Raji (cell line): ENCODE data around the gene PAK2.

Experiments
- POLR2A ChIP-seq: IDR thresholded peaks from 2 replicates; pipeline ENCODE4 v1.6.1; 2011; ENCODE audit warnings: low read depth, low read length, control low read depth; ENCODE audit not compliant: insufficient read depth

The PAK2 gene

DNA sequence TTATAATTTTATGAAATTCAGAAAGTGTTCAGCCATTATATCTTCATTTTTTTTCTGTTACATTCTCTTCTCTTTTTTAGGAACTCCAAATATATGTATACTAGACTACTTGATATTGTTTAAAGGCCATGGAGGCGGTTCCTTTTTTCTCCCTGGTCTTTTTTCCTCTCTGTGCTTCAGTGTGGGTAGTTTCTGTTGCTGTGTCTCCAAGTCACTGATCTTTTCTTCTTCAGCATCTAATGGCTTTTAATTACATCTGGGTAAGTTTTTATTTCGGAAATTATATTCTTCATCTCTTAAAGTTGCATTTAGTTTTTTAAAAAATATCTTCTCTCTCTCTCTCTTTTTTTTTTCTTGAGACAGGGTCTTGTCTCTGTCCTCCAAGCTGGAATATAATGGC, 18.6 kb upstream of the PAK2 start:
- no peak for TF ChIP-seq POLR2A

DNA sequence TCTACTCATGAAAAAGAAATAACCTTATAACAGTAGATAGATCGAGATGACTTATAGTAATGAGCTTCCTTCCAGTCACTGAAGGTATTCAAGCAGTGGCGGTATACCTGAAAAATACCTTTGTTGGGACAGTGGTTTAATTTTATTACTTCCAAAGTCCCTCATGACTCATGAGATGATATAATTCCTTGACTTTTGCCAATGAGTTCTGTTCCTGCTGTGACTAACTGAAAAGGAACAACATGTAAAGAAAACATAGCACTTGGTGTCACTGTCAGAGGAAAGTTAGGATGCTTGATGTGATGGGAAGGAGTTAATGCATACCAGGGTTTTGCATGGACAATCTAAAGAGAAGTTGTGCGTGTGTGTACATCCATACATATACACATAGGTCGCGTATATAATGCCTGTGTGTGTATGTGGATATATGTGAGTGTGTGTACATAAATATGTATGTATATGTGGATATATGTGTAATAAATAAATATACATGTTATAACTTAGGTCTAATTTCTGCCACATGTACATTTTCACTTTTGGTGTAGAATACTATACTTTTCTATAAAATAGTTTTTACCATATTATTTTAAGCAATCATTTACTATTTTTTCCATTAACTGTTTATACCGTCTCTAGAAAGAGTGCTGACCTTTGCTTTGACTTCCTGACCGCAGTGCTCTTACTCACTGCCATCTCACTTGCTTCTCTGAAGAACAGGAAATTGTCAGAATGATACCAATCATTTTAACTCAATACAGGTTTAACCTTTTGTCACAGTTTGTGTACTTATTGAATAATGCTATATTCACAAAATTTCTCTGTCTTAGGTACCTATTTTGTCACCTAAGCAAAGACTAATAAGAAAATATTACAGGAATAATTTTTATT, 12.6 kb upstream of the PAK2 start:
- no peak for TF ChIP-seq POLR2A

DNA sequence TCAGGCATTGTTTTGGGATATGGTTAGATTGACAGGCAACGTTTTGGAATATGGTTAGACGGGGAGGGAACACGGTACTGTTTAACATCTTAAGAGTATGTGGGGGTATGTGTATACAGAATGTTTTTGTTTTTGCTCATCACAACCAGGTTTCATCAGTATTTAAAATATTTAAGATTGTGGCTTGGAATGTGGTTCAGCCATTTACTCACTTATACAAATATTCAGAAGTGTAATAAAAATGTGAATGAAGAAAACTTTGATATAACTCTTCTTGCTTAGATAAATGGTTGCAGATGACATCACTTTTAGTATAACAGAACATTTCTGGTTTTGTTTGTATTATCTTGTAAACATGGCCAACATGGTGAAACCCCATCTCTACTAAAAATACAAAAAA, 3.9 kb upstream of the PAK2 start:
- no peak for TF ChIP-seq POLR2A

DNA sequence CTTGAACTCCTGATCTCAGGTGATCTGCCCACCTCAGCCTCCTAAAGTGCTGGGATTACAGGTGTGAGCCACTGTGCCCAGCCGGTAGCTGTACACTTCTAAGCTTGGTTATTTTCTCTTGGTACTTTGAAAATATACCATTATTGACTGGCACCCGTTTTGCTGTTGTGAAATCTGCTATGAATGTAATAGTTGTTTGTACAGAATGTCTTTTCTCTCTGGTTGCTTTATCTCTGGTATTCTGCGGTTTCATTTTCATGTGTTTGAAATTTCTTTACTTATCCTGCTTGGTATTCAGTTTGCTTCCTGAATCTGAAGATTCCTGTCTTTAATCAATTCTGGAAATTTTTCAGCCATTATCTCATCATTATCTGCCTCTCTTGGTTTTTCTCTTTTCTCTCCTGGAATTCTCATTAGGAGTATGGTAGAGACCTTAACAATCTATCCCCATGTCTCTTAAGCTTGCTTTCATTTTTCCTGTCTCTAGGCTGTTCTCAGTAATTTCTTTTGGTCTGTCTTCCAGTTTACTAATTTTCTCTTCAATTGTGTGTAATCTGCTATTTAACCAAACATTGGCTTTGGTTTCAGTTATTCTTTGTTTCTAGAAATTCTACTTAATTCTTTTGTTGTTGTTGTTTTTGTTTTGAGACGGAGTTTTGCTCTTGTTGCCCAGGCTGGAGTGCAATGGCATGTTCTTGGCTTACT, 2.8 kb upstream of the PAK2 start:
- TF ChIP-seq POLR2A: no peak

DNA sequence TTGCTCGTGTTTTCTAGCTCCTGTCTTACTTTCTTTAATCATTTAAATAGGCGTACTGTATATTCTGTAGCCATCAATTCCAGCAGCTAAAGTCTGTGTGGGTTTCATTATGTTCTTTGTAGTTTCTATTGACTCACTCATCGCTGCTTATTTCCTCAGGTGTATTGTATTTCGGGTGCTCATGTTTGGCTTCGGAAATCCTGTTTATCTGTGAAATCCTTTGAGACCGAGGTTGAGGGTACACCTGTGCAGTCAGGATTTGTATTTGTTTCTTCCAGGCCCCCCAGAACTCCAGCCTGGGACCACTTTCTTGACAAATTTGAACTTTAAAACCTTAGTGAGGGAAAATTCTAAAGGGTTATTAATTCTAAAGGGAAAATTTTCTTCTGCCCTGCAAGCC, 2.0 kb upstream of the PAK2 start:
- TF ChIP-seq POLR2A: no peak

DNA sequence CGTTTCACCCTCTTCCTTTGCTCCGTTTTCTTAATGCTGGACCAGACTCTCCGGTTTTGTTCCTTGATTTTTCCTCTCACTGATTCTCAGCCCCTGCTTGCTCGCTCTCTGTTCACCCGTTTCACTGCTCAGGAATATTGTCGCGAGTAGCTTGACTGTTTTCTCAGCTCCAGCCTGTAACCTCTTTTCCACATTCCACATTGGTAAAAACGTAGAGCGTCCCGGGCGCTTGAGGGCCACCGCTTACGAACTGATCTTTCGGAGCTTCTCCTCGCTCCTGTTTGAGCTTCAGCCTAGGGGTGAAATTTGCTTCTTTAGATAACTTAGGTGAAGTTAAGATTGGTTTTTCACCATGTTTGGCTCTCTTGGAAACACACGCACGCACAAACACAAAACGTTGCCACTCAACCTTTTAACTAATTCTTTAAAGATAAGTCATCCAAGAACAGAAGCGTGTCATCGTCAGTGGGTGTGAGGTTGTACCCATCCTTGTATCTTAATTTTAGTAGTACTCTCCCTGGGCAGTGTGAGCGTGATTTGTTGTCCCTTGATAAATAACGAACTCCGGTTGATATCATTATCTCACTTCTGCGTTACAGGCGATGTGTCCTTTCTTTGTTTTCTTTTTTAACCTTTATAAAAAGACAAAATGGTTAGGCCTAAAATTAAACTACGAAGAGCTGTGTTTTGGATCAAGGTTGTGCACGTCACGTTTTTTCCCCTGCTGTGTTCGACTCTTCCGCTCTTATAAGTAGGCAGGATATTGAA, 1.0 kb downstream of the PAK2 start:
- TF ChIP-seq POLR2A: no peak

DNA sequence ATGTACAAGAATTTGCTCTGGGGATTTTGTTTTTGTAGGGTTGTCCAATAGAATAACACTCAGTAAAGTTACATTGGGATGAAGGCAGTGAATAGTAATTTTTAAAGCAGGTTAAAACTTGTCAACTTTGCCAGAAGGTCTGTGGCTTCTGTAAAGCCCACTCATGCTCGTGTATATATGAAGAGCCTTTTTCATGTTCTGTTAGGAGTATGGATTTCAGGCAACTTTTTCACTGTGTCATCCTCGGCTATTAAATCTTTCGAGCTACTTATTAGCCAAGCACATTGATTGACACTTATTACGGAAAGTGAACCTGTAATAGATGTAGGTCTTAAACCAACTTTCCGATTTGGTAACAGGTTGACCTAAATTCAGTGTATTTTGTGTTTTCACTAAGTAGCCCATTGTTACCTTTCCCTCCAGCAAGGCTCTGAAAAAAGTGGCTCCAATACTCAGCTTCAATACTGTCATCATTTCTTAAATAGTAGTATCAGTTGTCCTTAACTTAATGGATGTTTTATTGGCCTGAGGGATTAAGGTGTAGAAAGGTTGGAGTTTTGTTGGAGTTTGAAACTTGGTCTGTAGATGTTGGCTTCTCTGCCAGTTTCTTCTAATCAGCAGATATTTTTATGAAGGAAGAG, 1.7 kb downstream of the PAK2 start:
- TF ChIP-seq POLR2A: no peak

DNA sequence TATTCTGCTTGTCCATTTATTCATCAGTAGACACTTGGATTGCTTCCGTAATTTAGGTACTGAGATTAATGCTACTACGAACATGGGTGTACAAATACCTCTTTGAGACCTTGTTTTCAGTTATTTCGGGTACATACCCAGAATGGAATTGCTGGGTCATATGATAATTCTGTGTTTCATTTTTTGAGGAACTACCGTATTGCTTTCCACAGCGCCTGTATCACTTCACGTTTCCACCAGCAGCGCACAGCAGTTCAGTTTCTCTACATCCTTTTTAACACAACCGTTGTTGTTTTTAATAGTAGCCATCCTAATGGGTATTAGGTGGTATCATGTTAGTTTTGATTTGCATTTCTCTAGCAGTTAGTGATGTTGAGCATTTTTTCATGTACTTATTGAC, 9.5 kb downstream of the PAK2 start:
- no peak for TF ChIP-seq POLR2A

DNA sequence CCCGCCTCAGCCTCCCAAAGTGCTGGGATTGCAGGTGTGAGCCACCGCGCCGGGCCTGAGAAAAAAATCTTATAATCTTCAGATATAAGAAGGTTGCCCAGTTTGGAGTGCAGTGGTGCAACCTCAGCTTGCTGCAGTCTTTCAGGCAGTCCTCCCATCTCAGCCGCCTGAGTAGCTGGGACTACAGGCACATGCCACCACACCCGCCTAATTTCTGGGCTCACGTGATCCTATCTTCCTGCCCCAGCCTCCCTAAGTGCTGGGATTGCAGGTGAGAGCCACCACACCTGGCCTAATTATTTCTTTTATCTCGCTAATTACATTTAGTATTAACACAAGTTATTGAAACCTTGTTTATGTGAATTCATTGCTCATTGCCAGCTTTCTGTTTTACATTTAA, 13.5 kb downstream of the PAK2 start:
- no peak for TF ChIP-seq POLR2A

DNA sequence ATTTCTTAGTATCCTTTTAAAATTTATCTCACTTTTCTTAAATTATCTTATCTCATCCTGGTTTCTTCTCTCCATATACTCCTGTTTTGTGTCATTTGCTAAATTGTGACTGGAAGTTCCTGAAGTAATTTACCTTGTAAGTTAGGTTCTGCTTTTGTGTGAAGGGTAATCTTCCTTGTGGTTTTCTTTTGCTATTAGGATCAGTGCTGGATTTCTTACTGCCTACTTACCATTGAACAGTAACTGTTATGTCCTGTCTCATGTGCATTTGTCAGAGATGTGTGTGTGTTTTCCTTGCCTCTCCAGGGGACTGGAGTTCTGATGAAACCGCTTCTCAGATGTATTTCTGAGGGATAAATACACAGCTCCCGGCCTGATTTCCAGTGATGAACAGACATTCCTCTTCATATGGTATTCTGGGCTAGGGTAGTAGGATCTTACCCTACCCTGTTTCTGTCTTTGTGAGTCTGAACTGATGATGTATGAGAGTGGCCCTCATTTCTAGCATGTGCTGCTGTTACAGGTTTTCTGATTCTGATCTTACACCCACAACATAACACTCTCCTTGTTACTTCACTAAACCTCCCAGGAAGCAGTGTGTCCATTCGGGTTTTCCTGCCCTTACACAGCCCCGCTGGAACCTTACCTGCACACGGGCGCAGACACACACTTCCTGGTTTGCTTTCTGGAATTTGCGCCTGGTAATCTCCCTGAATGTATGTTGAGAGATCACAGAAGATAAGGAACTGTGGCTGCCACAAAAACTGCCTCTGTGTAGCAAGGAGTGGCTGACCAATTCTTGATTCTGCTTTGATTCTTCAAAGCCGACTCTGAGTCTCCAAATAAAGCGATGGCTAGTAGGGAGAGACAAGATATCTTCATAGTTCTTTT, 14.7 kb downstream of the PAK2 start:
- no peak for TF ChIP-seq POLR2A

DNA sequence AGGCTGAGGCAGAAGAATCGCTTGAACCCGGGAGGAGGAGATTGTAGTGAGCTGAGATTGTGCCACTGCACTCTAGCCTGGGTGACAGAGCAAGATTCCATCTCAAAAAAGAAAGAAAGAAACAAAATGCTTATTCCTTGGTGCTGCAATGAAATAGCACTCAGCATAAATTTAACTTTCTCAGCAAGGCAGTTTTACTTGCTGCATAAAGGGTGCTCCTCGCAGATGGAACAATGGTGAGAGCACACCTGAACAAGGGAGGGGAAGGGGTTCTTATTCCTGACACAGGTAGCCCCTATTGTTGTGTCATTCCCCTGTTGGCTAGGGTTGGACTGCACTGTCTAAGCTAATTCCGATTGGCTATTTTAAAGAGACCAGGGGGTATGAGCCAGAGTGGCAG, 17.1 kb downstream of the PAK2 start:
- TF ChIP-seq POLR2A: no peak

DNA sequence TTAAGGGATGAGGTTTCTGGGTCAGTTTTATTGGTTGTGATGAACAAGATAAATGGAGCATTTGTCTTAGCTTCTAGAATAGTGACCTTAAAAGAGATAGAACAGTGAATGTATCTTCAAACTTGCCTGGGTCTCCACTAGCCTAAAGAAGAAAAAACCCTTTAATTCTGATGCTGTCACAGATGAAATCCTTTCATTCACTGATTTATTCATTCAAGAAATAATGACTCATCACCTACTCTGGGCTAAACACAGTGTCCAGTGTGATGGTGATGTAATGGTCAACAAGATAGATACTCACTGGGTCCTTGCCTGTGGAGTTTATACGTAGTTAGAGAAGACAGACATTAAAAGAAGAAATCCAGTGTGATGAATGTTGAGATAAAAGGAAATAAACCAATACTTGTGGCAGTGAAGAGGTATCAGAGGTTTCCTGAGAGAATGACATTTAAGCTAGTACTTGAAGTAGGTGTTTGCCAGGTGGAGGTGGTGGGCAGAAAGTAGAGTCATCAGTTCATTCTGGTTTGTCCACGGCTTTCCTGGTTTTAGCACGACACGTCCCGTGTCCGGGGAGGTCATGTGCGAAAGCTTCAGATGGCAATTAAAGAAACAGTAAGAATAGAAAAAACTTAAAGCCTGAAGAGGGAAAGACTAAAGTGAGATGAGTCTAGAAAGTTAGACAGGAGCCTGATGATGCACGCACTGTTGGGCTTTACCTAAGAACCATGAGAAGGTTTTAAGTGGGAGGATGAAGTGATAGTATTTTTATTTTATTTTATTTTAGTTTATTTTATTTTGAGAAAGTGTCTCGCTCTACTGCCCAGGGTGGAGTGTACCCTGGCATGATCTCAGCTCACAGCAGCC, 18.5 kb downstream of the PAK2 start:
- no peak for TF ChIP-seq POLR2A

DNA sequence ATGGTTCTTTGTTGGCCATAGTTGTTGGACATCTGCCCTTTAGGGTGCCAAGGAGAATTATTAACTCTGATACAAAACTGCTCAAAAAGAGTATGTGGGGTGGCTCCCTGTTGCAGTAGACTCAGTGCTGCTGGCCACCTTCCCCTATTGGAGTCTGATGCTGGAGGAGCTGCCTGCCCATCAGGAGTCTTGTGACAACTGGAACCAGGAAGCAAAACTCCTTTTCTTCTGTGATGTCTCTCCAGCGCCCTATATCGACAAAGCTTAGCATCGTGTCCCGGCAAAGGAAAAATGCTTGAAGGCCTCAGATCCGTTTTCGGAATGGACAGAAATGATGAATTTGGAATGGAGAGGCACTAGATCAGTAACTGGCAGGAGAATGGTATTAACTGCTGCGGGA, 23.5 kb downstream of the PAK2 start:
- TF ChIP-seq POLR2A: no peak

DNA sequence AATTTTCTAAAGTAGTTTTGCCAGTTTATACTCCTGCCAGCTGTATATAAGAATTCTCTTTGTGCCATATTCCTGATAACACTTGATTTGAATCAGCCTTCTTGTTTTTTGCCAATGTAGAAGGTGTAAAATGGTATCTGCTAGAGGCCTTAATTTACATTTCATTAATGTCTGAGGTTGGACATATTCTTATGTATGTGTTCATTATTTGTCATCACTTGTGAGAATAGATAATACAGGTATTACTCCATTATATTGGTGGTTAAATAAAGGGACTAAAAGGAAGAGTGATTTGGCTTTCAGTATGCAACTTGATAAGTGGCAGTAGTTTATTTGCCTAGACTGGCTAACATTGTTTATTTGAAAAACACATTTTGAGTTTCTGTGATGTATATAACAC, 25.8 kb downstream of the PAK2 start:
- TF ChIP-seq POLR2A: no peak

DNA sequence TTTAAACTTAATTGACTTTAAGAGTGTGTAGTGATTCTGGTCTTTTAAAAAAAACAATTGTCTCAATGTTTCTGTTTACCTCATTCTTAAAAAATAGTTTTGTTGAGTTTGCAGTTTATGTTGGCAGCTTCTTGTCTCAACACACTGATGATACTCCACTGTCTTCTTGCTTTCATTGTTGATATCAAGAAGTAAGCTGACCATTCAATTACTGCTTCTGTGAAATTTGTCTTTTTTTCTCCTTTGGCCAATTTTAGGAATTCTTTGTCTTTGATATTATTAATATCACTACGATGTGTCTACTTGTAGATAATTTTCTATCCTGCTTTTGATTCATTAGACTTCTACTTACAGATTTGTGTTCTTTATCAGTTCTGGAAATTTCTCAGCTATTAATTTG, 31.4 kb downstream of the PAK2 start:
- no peak for TF ChIP-seq POLR2A
